GM18507 (cell line): Measurements from ENCODE around the gene GLUL.
A peak's percentile ranks its signal among the peaks of the same experiment; 100 is the strongest.
"Not testable (repeated sequence)": the region's sequence is repeated elsewhere in the genome, so short reads cannot be mapped to it uniquely, and the experiment has no call there.

ENCODE experiments used
- DNase-seq: peaks from one replicate; pipeline ENCODE4 v3.0.0; 2011; ENCODE audit warnings: low read depth; ENCODE audit not compliant: insufficient read length; ENCODE audit errors: extremely low spot score
- FAIRE-seq: peaks from 2 replicates; lab custom pipeline; 2011; peaks lifted over from hg19 to GRCh38; lab: Jason Lieb, UNC

Gene GLUL

DNA sequence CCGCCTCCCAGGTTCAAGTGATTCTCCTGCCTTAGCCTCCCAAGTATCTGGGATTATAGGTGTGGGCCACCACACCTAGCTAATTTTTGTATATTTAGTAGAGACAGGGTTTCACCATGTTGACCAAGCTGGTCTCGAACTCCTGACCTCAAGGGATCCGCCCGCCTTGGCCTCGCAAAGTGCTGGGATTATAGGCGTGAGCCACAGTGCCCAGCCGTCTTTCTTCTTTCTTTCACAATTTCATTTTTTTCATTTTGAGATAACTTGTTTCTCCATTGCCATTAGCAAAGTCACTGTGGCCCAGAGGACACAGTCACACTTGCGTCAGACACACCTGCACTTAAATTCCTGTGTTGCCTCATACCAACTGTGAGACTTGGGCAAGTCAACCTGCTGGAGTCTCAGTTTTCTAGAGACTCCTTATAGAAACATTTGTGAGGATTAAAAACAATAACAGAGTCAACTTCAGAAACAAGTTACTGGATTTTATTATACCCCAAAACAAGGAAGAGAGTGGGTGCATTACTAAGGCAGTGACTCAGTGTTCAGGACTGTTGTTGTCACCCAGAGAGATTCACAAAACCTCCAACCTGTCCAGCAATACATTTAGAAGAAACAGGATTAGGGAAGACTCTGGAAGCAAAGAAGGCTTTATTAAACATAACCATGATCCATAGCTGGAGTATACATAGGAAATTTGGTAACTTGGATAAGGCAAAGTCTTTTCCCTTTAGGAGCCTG is 6.2 kb upstream of the GLUL start:
- DNase-seq (no peak), FAIRE-seq (no peak)

DNA sequence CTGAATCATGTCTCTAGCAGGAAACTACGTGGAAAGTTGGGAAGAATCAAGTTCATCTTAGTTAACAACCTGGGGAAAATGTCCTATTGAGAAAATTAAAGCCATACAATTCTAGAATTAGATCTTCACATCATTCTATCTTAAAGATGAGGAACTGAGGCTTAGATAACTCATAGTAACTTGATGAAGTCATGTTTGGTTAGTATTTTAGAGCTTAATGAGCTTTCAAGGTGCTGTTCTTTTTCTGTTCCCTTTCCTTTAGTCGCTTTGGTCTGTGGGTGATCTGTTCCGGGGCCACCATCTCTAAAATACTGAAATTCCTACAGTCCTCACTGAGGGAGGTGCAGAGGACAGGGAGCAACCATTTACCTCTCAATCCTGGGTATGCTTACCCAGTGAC is 4.3 kb upstream of the GLUL start:
- no peak for FAIRE-seq
- no peak for DNase-seq

DNA sequence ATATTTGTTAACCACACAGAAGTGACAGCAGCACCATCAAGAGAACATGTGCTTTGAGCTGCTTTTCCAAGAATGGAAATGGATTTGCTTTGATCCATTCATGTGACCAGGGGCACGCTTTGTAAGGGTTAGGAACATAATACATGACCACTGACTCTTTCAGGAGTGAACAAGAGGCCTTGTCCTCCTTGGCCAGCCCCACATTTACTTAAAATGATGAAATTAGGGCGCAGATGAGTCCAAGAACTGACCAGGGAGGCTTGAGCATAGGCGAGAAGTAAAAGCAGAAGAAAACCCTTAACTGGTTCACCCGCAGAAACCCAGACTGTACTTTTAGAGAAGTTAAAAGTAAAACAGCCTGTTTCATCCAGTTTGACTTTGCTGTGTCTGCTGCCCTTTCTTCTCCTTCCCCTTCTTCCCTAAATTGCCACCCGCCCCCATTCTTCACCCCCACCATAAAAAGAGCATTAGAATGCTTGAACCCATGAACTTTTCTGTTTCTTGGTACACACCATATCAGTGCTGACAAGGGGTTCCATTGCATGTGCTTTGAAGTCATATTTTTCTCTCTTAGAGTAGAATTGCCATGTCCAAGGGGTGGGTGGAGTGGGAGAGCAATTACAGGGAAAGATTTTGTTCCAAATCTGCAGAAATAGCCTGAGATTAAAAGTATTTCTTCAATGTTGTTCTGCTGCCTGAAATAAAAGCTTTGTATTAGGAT is 2.6 kb upstream of the GLUL start:
- no peak for FAIRE-seq
- no peak for DNase-seq

DNA sequence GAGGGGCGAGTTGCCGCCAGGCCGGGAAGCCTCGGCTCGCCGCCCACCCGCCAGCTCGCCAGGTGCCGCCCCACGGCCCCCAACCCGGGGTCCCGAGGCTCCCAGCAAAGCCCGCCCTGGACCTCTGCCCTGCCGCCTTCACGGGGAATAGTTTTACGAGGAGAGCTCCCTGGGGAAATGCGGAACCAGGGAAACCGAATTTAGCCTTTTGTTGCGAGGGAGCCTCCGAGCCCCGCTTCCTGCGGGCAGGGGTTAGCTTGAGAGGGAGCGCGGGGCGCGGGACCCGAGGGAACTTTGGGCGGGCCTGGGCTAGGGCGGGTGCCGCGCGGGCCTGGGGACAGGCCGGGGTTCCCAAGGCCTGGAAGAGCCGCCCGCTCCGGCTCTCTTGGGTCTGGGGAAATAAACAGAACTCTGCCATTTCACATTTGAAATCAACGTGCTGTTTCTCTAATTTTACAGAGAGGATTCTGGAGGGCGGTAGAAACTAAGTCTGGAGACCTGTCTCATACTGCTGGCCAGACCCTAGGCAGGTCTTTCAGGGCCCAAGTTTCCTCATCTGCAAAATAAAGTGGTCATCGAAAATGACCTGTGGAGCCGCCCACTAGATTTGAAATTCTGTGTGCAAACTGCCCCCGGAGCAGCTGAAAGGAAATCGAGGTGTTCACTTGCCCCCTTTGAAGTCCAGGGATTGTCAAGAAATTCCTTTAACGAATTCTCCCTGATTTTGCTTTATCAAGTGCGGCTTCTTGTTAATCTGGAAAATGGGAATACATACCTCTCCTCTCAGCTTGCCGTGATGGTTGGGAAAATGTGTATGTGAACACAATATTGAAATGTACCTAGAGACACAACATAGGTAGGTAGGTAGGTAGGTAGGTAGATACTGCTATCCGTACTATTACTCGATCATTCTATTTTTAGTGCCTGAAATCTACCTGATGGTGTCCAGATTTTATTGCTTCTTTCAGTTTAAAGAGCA is 749 bp upstream of the GLUL start:
- FAIRE-seq: no peak
- DNase-seq: no peak

DNA sequence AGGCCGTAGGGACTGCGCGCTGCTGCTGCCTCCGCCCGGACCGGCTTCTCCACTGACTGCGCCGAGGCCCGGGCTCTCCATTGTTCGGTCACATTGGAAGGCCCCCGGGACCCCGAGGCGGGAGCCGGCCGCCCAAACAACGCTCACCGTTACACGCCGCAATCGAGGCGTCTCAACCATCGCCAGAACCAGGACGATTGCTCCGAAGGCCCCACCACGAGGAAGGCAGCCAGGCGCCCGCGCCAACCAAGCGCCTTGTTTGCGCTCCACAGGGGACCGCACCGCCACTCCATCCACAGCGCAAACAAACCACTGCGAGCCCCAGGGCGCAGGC is 595 bp downstream of the GLUL start:
- DNase-seq (no peak), FAIRE-seq (no peak)

DNA sequence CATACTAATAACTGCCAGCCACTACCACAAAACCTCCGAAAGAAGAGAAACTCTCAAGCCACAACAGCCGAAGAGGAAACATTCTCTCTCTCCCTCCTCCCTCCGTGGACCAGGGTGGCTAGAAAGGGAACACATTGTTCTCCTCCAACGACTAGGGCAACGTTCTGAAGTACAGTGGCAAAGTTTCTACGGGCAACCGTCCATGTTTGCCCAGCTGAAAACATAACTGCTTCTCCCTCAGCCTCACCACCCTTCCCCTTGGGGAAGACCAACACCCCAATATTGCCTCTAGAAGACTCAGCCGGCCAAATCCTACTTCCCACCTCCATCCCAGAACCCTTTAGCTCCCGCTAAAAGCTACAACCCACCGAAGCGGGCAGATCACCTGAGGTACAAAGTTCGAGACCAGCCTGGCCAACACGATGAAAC is 2.0 kb downstream of the GLUL start:
- DNase-seq (no peak), FAIRE-seq (peak; percentile 33)

DNA sequence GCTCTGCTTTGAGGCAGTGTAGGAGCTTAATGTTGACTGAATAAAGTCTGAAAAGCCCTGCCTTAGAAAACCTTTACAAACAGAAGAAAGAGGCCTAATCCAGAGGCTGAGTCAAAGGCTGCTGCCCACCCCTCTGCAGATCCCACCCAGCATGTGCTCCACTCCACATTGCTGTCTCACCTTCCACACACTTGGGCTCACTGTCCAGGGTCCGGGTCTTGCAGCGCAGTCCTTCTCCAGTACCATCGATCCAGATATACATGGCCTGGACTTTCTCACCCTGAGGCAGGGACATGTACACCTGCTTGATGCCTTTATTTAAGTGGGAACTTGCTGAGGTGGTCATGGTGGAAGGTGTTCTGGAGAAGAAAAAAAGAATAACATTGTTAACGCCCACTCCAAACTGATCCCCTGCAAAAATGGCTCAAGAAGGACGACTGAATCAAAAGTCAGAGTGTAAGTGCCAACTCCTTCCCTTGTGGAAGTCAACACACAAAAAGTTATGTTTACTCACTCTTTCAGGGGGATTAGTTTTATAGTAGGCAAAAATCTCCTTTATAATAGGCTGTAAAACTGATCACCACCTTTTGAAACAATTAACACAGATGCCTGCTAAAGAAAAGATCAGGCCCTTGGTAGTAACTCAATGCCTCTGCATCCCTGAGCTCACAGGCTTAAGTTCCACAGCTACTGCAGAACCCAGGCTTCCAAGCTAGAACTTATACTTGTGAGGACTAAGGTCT is 3.0 kb downstream of the GLUL start:
- no peak for FAIRE-seq

DNA sequence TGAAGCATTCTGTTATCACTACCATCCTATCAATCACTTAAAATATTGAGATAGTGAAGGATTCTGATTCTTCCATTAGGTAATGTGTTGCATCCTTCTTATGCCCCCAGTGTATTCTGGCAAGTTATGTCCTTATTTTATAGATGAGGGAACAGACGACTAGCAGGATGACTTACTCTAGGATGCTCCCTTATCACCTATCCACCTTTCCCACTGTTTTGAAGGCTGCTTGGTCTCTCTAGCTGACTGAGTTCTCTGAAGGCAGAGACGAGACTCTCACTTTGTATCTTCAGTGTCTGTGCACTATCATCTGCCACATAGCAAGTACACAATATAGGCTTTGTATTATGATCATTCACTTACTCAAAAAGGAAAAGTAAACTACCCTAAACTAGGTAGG is 4.0 kb downstream of the GLUL start:
- DNase-seq: no peak
- no peak for FAIRE-seq

More for the DNA sequence above, 3.0 kb downstream of the GLUL start:
- no peak for DNase-seq

DNA sequence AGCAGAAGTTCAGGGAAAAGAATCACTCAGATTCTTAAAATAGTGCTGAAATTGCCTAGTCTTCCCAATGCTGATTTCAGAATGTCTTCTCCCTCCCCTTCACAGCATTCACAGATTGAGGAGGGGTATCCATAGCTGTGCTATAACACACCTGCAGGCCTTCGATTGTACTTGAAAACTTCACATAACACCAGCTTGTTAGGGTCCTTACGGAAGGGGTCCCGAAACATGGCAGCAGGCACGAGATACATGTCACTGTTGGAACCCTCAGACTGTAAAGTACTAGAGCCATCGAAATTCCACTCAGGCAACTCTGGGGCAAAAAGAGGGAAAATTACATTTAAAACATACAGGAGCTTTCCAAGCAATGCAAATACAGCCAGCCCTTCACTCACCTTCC is 4.6 kb downstream of the GLUL start:
- no peak for DNase-seq
- no peak for FAIRE-seq

DNA sequence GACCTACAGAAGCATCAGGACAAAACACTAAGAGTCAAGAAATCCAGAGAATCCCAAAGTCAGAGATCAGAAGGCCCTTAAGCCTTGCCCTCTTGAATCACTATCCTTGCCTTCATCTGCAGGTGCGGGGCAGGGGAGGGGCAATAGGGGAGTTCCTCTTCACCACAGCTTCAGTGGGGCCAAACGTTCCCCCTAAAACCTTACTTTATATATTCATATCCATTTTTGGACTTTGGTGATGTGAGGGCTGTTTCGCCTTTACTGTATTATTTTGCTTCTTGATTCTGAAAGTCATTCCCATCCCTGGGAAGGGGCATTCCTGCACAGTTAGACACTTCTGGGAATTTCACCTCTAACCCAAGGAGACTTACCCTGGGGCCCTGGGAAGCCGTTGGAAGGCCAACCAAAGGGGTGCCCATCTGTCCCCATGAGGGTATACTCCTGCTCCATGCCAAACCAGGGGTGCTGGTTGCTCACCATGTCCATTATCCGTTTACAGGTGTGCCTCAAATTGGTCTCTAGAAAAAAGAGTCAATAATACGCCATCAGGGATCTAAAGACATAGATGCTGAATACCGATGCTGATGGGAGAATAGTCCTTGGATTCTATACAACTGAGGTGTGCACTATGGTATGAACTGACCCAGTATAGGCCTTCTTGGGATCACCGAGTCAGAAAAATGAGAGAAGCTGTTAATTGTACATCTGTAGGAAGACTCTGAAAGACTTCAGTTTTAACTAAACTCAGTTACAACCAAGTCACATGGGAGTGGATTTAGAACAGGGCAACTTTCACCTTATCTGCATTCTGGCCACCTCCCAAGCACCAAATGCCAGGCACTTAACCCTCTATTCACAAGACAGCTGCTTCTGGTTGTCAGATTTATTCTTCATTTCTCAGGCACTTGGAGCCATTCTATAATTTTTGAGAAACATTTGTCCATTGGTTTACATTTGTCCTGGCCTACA is 5.4 kb downstream of the GLUL start:
- no peak for DNase-seq
- no peak for FAIRE-seq

DNA sequence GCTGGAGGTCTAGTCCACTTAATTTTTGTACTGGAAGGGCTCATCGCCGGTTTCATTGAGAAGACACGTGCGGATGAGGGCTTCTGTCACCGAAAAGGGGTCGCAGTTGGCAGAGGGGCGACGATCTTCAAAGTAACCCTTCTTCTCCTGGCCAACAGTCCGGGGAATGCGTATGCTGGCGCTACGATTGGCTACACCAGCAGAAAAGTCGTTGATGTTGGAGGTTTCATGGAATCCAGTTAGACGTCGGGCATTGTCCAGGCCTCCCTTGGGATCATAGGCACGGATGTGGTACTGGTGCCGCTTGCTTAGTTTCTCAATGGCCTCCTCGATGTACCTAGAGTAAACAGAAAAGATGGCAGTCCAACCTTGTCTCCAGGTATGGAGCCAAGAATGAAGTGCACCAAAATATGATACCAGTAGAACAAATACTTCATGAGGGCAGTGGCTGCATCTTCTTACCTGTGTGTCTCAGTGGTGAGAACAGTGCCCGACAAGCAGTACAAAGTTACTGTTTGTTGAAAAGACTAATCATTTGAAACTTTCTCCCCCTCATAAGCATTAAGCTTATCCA is 7.1 kb downstream of the GLUL start:
- FAIRE-seq (no peak), DNase-seq (no peak)

DNA sequence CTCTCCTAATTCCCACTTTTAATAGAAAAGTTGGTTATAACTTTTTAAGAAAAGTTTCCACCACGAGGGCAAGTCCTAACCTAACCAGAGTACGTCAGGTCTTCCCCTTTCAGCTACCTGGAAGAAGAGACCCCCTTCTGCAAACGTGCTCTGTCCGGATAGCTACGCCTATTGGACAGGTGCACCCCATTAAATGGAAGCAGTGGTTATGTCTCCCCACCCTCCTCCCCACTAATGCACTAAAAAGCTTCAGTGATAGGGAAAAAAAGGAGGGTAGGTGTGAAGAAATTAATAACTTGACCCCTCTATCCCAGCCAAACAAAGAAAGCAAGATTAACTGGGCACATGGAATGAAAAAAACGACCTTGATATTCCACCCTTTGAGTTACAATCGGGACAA is 7.7 kb downstream of the GLUL start:
- DNase-seq: no peak
- no peak for FAIRE-seq

DNA sequence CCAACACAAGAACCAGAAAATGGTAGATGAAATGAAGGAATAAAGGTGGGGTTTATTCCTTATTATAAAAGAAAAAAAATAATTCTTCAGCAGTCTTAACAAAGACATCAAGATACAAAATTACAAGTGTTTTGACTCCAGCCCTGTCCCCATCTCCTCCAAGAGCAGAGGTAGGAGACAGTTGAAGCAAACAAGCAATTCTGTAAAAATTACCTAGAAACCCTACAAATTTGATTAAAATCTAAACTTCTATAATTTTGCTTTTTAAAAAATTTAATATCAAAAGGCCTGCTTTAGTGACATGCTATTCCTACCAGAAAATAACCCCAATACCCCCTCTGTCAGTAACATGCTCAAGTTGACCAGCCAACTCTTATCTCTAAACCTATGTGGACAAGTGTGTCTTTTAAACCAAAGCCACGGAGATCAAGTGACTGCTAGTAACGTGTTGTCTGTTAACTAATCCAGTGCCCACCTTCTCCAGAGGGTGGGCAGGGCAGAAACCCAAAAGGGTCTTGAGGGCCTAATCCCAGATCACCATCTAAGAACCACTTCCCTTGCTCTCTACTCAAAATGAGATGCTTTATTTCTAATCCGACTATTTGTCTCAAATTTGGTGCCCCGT is 8.4 kb downstream of the GLUL start:
- FAIRE-seq: no peak
- no peak for DNase-seq

DNA sequence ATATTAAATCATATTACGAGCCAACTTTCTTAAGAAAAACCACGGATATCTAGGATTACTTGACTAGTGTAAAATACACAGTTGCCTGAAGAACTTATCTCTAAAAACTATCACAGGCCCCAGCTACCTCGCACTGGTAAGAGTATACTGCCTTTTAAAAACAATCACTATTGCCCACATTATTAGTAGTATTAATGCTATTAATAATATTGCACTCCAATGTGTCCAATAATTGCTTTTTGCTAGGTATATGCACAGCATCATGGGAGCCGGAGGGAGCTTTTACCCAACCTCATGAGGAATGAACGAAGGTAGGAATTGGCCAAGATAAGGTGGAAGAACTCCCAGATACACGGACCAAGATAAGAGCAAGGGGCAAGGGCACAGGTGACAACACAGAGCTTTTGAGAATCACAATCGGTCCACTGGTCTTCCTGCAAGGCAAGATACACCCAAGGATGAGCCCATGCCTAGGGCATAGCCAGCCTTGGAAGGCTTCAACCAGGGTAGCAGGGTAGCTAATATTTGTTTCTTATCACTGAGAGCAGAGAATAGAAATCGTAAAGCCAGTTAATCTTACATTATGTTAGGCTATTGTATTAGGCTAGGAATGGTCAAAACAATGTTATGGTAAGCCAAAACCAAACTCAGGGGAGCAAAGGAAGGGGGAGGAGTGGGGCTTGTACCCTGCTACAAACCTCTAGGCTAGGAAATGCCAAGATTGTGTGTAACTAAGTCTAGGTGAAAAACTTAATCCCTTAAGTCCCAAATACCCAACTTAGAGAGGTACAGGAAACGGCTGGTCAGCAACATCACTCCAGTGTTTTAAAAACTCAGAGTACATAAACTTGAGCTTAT is 9.4 kb downstream of the GLUL start:
- no peak for FAIRE-seq
- DNase-seq: no peak

DNA sequence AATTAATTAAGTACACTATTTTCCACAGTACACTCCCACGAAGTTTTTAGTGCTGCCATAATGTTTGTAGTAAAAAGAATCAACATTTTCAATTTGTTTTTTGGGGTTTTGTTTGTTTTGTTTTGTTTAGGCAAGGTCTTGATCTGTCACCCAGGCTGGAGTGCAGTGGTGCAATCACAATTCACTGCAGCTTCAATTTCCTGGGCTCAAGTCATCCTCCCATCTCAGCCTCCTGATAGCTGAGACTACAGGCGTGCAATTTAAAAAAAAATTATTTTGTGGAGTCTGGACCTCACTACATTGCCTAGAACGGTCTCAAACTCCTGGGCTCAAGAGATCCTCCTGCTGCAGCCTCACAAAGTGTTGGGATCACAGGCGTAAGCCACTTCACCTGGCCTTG is 11.4 kb downstream of the GLUL start:
- no peak for FAIRE-seq
- no peak for DNase-seq

DNA sequence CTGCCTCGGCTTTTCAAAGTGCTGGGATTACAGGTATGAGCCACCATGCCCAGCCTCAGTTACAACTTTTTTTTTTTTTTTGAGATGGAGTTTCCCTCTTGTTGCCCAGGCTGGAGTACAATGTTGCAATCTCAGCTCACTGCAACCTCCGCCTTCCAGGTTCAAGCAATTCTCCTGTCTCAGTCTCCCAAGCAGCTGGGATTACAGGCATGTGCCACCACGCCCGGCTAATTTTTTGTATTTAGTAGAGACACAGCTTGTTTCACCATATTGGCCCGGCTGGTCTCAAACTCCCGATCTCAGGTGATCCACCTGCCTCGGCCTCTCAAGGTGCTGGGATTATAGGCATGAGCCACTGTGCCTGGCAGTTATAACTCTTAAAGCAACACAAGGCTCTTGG is 11.8 kb downstream of the GLUL start:
- not testable (repeated sequence) for DNase-seq, FAIRE-seq
